Thyroid gland (tissue), 4 donors: ENCODE measurements around the gene ACTA2.

Experiments used
- POLR2A ChIP-seq, 2 donors: fragments of 450-650 bp; IDR thresholded peaks; one replicate each; pipeline ENCODE4 v1.6.1; 2017; ENCODE audit warnings: antibody characterized with exemption in 2 of 2, mild to moderate bottlenecking in 2 of 2, moderate library complexity in 1 of 2
- TF ChIP-seq, protein P1 (sequence below), 6 experiments: fragments of 200-600 bp in 3 of 6; fragments of 450-650 bp in 3 of 6; sonication (generic) in 3 of 6; IDR thresholded peaks; one replicate each; pipeline ENCODE4 v1.5.1; 2016 to 2019; ENCODE audit warnings: antibody characterized with exemption in 6 of 6, mild to moderate bottlenecking in 2 of 6, inconsistent platforms in 1 of 6, moderate library complexity in 1 of 6

DNA sequence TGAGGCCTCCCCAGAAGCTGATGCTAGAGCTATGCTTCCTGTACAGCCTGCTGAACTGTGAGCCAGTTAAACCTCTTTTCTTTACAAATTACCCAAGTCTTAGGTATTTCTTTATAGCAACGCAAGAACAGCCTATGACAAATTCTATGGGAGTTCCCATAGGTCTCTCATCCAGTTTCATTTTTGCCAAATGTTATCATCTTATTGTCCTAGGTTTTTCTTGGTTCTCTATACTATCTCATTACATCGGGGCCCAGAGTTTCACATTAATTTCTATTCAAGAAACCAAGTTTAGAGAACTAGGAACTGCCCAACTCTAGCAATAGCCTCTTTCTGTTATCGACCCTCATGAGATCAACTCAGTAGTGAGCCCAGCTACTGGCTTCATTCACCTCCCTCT is 15.9 kb downstream of the ACTA2 start:
- TF ChIP-seq, protein P1, sequence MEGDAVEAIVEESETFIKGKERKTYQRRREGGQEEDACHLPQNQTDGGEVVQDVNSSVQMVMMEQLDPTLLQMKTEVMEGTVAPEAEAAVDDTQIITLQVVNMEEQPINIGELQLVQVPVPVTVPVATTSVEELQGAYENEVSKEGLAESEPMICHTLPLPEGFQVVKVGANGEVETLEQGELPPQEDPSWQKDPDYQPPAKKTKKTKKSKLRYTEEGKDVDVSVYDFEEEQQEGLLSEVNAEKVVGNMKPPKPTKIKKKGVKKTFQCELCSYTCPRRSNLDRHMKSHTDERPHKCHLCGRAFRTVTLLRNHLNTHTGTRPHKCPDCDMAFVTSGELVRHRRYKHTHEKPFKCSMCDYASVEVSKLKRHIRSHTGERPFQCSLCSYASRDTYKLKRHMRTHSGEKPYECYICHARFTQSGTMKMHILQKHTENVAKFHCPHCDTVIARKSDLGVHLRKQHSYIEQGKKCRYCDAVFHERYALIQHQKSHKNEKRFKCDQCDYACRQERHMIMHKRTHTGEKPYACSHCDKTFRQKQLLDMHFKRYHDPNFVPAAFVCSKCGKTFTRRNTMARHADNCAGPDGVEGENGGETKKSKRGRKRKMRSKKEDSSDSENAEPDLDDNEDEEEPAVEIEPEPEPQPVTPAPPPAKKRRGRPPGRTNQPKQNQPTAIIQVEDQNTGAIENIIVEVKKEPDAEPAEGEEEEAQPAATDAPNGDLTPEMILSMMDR (IDR thresholded peaks at IDR 0.05) = no peak
- no peak for TF ChIP-seq POLR2A (IDR thresholded peaks at IDR 0.05)
